ENCODE data around the gene PRDM16.

DNA sequence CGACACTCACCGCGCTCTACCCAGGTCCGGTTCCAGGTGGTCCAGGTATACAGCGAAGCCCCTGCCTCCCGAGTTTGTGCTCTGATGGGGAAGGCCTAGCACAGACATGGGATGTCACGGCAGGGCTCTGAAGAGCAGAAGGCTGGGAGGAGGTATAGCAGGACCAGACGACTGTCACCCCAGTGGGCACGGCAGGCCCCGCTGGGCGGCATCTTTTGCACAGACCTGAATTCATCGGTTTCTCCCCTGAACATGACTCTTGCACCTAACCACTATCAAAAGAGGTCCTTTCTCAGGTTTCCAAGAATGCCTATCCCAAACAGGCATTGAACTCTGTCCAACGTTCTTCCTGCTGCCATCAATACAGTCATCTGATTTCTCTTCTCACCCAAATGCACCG lies 416.0 kb downstream of the PRDM16 start:
- TF ChIP-seq, protein P1, sequence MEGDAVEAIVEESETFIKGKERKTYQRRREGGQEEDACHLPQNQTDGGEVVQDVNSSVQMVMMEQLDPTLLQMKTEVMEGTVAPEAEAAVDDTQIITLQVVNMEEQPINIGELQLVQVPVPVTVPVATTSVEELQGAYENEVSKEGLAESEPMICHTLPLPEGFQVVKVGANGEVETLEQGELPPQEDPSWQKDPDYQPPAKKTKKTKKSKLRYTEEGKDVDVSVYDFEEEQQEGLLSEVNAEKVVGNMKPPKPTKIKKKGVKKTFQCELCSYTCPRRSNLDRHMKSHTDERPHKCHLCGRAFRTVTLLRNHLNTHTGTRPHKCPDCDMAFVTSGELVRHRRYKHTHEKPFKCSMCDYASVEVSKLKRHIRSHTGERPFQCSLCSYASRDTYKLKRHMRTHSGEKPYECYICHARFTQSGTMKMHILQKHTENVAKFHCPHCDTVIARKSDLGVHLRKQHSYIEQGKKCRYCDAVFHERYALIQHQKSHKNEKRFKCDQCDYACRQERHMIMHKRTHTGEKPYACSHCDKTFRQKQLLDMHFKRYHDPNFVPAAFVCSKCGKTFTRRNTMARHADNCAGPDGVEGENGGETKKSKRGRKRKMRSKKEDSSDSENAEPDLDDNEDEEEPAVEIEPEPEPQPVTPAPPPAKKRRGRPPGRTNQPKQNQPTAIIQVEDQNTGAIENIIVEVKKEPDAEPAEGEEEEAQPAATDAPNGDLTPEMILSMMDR (IDR thresholded peaks at IDR 0.05) = no peak
- no peak for TF ChIP-seq NR3C1 (CRISPR knock-in tag; conservative IDR thresholded peaks at IDR 0.05; ENCODE audit: low read depth)
